ENCODE measurements around the gene PASD1.

The PASD1 gene

DNA sequence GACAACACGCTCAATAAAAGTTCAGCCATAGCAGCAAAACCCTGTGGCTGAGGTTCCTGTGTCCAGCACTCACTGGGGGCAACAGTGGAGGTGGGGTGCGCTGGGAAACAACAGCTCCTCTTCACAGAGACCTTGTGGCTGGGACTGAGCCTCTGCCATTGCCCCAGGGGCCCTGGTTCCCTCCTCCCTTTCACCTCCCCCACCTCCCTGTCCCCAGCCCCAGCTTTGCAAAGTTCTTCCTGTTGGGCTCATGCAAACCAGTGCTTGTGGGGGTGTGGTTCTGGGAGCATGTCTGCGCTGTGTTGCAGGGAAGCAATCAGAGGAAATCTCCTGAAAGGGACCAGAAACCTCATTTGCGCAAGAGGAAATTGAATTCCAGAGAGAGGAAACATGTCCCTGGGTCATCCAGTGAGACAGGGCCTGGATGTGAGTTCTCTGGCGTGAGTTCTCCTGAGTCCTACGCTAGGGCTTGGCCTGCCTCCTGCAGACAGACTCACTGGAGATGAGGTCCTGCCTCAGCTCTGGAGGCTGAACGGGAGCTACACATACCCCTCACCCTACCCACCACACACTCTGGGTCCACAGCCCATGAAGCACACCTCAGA lies 159.8 kb downstream of the PASD1 start:
- TF ChIP-seq, protein P1, sequence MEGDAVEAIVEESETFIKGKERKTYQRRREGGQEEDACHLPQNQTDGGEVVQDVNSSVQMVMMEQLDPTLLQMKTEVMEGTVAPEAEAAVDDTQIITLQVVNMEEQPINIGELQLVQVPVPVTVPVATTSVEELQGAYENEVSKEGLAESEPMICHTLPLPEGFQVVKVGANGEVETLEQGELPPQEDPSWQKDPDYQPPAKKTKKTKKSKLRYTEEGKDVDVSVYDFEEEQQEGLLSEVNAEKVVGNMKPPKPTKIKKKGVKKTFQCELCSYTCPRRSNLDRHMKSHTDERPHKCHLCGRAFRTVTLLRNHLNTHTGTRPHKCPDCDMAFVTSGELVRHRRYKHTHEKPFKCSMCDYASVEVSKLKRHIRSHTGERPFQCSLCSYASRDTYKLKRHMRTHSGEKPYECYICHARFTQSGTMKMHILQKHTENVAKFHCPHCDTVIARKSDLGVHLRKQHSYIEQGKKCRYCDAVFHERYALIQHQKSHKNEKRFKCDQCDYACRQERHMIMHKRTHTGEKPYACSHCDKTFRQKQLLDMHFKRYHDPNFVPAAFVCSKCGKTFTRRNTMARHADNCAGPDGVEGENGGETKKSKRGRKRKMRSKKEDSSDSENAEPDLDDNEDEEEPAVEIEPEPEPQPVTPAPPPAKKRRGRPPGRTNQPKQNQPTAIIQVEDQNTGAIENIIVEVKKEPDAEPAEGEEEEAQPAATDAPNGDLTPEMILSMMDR (IDR thresholded peaks at IDR 0.05) = no peak

DNA sequence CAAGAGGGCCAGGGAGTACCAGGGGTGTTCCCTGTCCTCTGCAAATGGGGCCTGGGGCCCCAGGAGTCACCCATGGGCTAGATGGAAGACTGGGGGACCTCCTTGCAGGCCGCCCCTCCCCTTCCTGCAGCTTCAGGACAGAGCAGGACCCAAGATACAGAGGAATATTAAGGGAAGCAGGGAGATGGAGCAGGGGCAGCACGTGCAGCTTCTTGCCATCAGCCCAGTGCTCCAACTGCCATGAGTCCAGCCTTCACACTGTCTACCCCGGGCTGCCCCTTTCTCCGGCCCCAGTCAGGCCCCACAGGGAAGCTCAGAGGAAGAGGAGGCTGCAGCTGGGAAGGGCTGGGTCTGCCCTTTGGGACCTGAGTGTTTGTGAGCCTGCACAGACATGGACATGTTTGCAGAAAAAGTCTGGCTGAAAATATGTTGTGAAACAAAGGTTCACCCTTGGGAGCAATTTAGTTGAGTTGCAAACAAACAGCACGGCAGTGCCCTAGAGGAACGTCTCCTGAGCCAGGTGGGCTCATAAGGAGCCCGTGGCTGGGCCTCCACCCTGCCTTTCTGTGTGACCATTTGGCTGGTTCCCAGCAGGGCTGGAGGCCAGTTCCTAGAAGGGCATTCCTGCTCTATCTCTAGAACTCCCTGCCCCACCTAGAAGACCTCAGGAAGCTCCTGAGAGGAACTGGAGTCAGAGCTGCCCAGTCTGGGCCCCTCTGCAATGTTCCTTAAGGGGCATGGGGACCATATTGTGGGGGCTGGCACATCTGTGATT lies 161.3 kb downstream of the PASD1 start:
- TF ChIP-seq, protein P1 (IDR thresholded peaks at IDR 0.05) = no peak

DNA sequence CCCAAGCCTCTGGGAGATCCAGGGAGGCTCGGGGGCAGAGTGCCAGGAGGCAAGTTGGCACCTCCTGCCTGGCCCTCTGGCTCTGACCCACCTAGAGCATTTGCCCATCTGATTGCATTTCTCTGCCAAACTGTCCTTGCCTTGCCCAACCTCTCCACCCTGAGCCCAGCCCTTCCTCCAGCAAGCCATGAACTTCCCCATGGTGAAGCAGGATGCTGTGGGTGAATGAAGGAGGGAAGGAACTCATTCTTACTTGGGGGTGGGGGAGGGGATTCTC lies 161.8 kb downstream of the PASD1 start:
- TF ChIP-seq, protein P1 (IDR thresholded peaks at IDR 0.05) = no peak

All from LNCAP (cell line).